Adipocyte (in vitro differentiated cells): Measurements from ENCODE around the gene CLIC5.
A peak's percentile ranks its signal among the peaks of the same experiment; 100 is the strongest.

Source experiments
- DNase-seq: peaks from one replicate; pipeline ENCODE4 v3.0.0-alpha.2; 2015; ENCODE audit warnings: low read depth
- H3K27me3 ChIP-seq: replicated peaks from 2 replicates; pipeline ENCODE4 v1.7.0; 2013; ENCODE audit warnings: mild to moderate bottlenecking, low read length, moderate library complexity; ENCODE audit not compliant: control insufficient read depth, insufficient read depth
- H3K36me3 ChIP-seq: 2 replicates; pipeline ENCODE4 v1.7.0; 2013; ENCODE audit warnings: low read length, mild to moderate bottlenecking, moderate library complexity; ENCODE audit not compliant: control insufficient read depth, insufficient read depth, severe bottlenecking
- H3K4me1 ChIP-seq: 2 replicates; pipeline ENCODE4 v1.7.0; 2013; ENCODE audit warnings: mild to moderate bottlenecking, low read length, moderate library complexity; ENCODE audit not compliant: control insufficient read depth, insufficient read depth
- H3K4me3 ChIP-seq: 2 replicates; pipeline ENCODE4 v1.7.0; 2013; ENCODE audit warnings: mild to moderate bottlenecking, low read length, moderate library complexity
- H3K9ac ChIP-seq: 2 replicates; pipeline ENCODE4 v1.7.0; 2013; ENCODE audit warnings: mild to moderate bottlenecking, low read length, moderate library complexity
- H3K9me3 ChIP-seq: 2 replicates; pipeline ENCODE4 v1.7.0; 2013; ENCODE audit warnings: mild to moderate bottlenecking, low read length, moderate library complexity; ENCODE audit not compliant: control insufficient read depth

CLIC5 gene

GRCh38 chr6:45961125-45961524 is 54.5 kb downstream of the CLIC5 start:
- H3K4me1 ChIP-seq, result peaks cover 14% of the 10 kb centered on the region
- DNase-seq, result no peak
- no peak overlapping the region for H3K9ac ChIP-seq
- H3K4me3 ChIP-seq, result no peak overlapping the region
- H3K9me3 ChIP-seq, result peaks cover 10% of the 10 kb centered on the region
- H3K36me3 ChIP-seq, result no peaks in the 10 kb centered on the region
- peaks cover 10% of the 10 kb centered on the region for H3K27me3 ChIP-seq

GRCh38 chr6:45959534-45960145 is 56.0 kb downstream of the CLIC5 start:
- no peak overlapping the region for H3K4me3 ChIP-seq
- H3K9me3 ChIP-seq, result peaks cover 6% of the 10 kb centered on the region
- no peaks in the 10 kb centered on the region for H3K36me3 ChIP-seq
- H3K9ac ChIP-seq, result no peak overlapping the region
- DNase-seq, result peak; percentile 44
- H3K4me1 ChIP-seq, result peaks cover 12% of the 10 kb centered on the region
- H3K27me3 ChIP-seq, result peaks cover 24% of the 10 kb centered on the region

- Histone ChIP-seq H3K9me3 (no peaks in the 10 kb centered on the region), H3K36me3 (no peaks in the 10 kb centered on the region), H3K4me3 (no peak overlapping the region), H3K9ac (no peak overlapping the region), H3K27me3 (peaks cover 40% of the 10 kb centered on the region), H3K4me1 (peaks cover 13% of the 10 kb centered on the region)
- no peak for DNase-seq
These were observed 59.0 kb downstream of the CLIC5 start for GRCh38 chr6:45956663-45957062.

- peaks cover 40% of the 10 kb centered on the region for H3K27me3 ChIP-seq
- peaks cover 12% of the 10 kb centered on the region for H3K4me1 ChIP-seq
- H3K9me3 ChIP-seq, result no peaks in the 10 kb centered on the region
- no peaks in the 10 kb centered on the region for H3K36me3 ChIP-seq
- H3K4me3 ChIP-seq, result no peak overlapping the region
- no peak for DNase-seq
- H3K9ac ChIP-seq, result no peak overlapping the region
These were observed 59.5 kb downstream of the CLIC5 start for GRCh38 chr6:45956176-45956575.

GRCh38 chr6:45955597-45955996 is 60.1 kb downstream of the CLIC5 start:
- no peak for DNase-seq
- Histone ChIP-seq H3K4me3 (no peak overlapping the region), H3K27me3 (peaks cover 40% of the 10 kb centered on the region), H3K9me3 (no peaks in the 10 kb centered on the region), H3K4me1 (peaks cover 7% of the 10 kb centered on the region), H3K36me3 (no peaks in the 10 kb centered on the region), H3K9ac (no peak overlapping the region)

GRCh38 chr6:45952546-45952945 is 63.1 kb downstream of the CLIC5 start:
- Histone ChIP-seq H3K9me3 (no peaks in the 10 kb centered on the region), H3K27me3 (peaks cover 39% of the 10 kb centered on the region), H3K9ac (no peak overlapping the region), H3K4me1 (peaks cover 5% of the 10 kb centered on the region), H3K36me3 (no peaks in the 10 kb centered on the region), H3K4me3 (no peak overlapping the region)
- no peak for DNase-seq

GRCh38 chr6:45952168-45952529 is 63.5 kb downstream of the CLIC5 start:
- H3K4me3 ChIP-seq, result no peak overlapping the region
- H3K27me3 ChIP-seq, result peaks cover 35% of the 10 kb centered on the region
- no peaks in the 10 kb centered on the region for H3K36me3 ChIP-seq
- H3K9ac ChIP-seq, result no peak overlapping the region
- DNase-seq, result no peak
- no peaks in the 10 kb centered on the region for H3K9me3 ChIP-seq
- peaks cover 5% of the 10 kb centered on the region for H3K4me1 ChIP-seq

- peak; percentile 45 for DNase-seq
- Histone ChIP-seq H3K4me3 (no peak overlapping the region), H3K9ac (no peak overlapping the region), H3K4me1 (peaks cover 5% of the 10 kb centered on the region), H3K9me3 (no peaks in the 10 kb centered on the region), H3K36me3 (no peaks in the 10 kb centered on the region), H3K27me3 (peaks cover 34% of the 10 kb centered on the region)
These were observed 64.1 kb downstream of the CLIC5 start for GRCh38 chr6:45951321-45952167.

- Histone ChIP-seq H3K9ac (no peak overlapping the region), H3K27me3 (peaks cover 12% of the 10 kb centered on the region), H3K4me3 (no peak overlapping the region), H3K4me1 (peaks cover 14% of the 10 kb centered on the region), H3K36me3 (no peaks in the 10 kb centered on the region), H3K9me3 (no peaks in the 10 kb centered on the region)
- DNase-seq, result no peak
These were observed 66.4 kb downstream of the CLIC5 start for GRCh38 chr6:45949256-45949655.

- no peak overlapping the region for H3K4me3 ChIP-seq
- peaks cover 14% of the 10 kb centered on the region for H3K4me1 ChIP-seq
- no peaks in the 10 kb centered on the region for H3K9me3 ChIP-seq
- no peak for DNase-seq
- no peak overlapping the region for H3K9ac ChIP-seq
- H3K36me3 ChIP-seq, result no peaks in the 10 kb centered on the region
- peaks cover 6% of the 10 kb centered on the region for H3K27me3 ChIP-seq
These were observed 67.9 kb downstream of the CLIC5 start for GRCh38 chr6:45947807-45948206.

GRCh38 chr6:45946887-45947286 is 68.8 kb downstream of the CLIC5 start:
- Histone ChIP-seq H3K4me3 (no peak overlapping the region), H3K9ac (no peak overlapping the region), H3K36me3 (no peaks in the 10 kb centered on the region), H3K27me3 (no peaks in the 10 kb centered on the region), H3K4me1 (peaks cover 14% of the 10 kb centered on the region), H3K9me3 (no peaks in the 10 kb centered on the region)
- no peak for DNase-seq
